ENCODE data around the gene RPS19. TPM values are rescaled to one million over a fixed set of nuclear protein-coding genes. Genes with fewer than 3 reads are reported as not detected.

Gene RPS19
- total RNA-seq, 1 donor from 2014 or later = 3,078 TPM

GRCh38 chr19:41853768-41854167 lies 6.3 kb upstream of the RPS19 start:
- Mint-ChIP-seq H3K36me3 (ENCODE audit: low read depth, unreplicated experiment) (no peaks in the 10 kb centered on the region), H3K4me1 (ENCODE audit: low read depth, unreplicated experiment) (no peaks in the 10 kb centered on the region), H3K27me3 (ENCODE audit: low read depth, unreplicated experiment) (peaks cover 44% of the 10 kb centered on the region), H3K9me3 (ENCODE audit: unreplicated experiment) (no peaks in the 10 kb centered on the region), H3K27ac (ENCODE audit: unreplicated experiment) (no peak overlapping the region), H3K4me3 (ENCODE audit: unreplicated experiment) (no peak overlapping the region)
- H3K9ac ChIP-seq (ENCODE audit: low read length) = no peak overlapping the region
- no peak overlapping the region for H3K27ac ChIP-seq (ENCODE audit: low read depth, low read length)
- H3K27me3 ChIP-seq (ENCODE audit: insufficient read depth, low read length) = peaks cover 34% of the 10 kb centered on the region
- no peak overlapping the region for H2AFZ ChIP-seq (ENCODE audit: low read depth, low read length)
- H3K79me2 ChIP-seq (ENCODE audit: insufficient read depth, low read length) = no peaks in the 10 kb centered on the region
- no peaks in the 10 kb centered on the region for H4K20me1 ChIP-seq (ENCODE audit: insufficient read depth, low read length)
- DNase-seq (ENCODE audit: low read depth) = no peak
- H3K4me1 ChIP-seq (ENCODE audit: insufficient read depth, low read length) = no peaks in the 10 kb centered on the region
- H3K36me3 ChIP-seq (ENCODE audit: insufficient read depth, low read length) = no peaks in the 10 kb centered on the region
- FAIRE-seq = no peak
- no peak overlapping the region for H3K4me2 ChIP-seq (ENCODE audit: low read length)
- H3K4me3 ChIP-seq (ENCODE audit: insufficient read depth, low read depth, low read length) = no peak overlapping the region
- TF ChIP-seq EZH2 (IDR thresholded peaks at IDR 0.05; ENCODE audit: insufficient read depth, low read length) (no peak), CTCF (IDR thresholded peaks at IDR 0.05; ENCODE audit: insufficient read depth, low read depth, low read length) (no peak)
- H3K9me3 ChIP-seq (ENCODE audit: insufficient read depth, low read depth, low read length) = no peaks in the 10 kb centered on the region

- Mint-ChIP-seq H3K9me3 (ENCODE audit: unreplicated experiment) (no peaks in the 10 kb centered on the region), H3K4me3 (ENCODE audit: unreplicated experiment) (peak overlapping the region; percentile 98), H3K27ac (ENCODE audit: unreplicated experiment) (peak overlapping the region; percentile 98), H3K4me1 (ENCODE audit: low read depth, unreplicated experiment) (peaks cover 19% of the 10 kb centered on the region), H3K27me3 (ENCODE audit: low read depth, unreplicated experiment) (peaks cover 9% of the 10 kb centered on the region), H3K36me3 (ENCODE audit: low read depth, unreplicated experiment) (peaks cover 30% of the 10 kb centered on the region)
- DNase-seq (ENCODE audit: low read depth) (no peak), FAIRE-seq (no peak)
- H3K27me3 ChIP-seq (ENCODE audit: insufficient read depth, low read length) = peaks cover 8% of the 10 kb centered on the region
- H3K9ac ChIP-seq (ENCODE audit: low read length) = peak overlapping the region; percentile 67
- H3K4me3 ChIP-seq (ENCODE audit: insufficient read depth, low read depth, low read length) = peak overlapping the region; percentile 30
- no peak overlapping the region for H3K27ac ChIP-seq (ENCODE audit: low read depth, low read length)
- peaks cover 44% of the 10 kb centered on the region for H3K79me2 ChIP-seq (ENCODE audit: insufficient read depth, low read length)
- peak overlapping the region; percentile 97 for H3K4me2 ChIP-seq (ENCODE audit: low read length)
- H2AFZ ChIP-seq (ENCODE audit: low read depth, low read length) = peak overlapping the region; percentile 21
- H4K20me1 ChIP-seq (ENCODE audit: insufficient read depth, low read length) = peaks cover 38% of the 10 kb centered on the region
- peaks cover 31% of the 10 kb centered on the region for H3K36me3 ChIP-seq (ENCODE audit: insufficient read depth, low read length)
- TF ChIP-seq CTCF (IDR thresholded peaks at IDR 0.05; ENCODE audit: insufficient read depth, low read depth, low read length) (no peak), EZH2 (IDR thresholded peaks at IDR 0.05; ENCODE audit: insufficient read depth, low read length) (no peak)
- no peaks in the 10 kb centered on the region for H3K9me3 ChIP-seq (ENCODE audit: insufficient read depth, low read depth, low read length)
- H3K4me1 ChIP-seq (ENCODE audit: insufficient read depth, low read length) = peaks cover 29% of the 10 kb centered on the region
Observed at GRCh38 chr19:41859213-41859617, 840 bp upstream of the RPS19 start.

GRCh38 chr19:41860419-41861115 lies 512 bp downstream of the RPS19 start:
- H3K36me3 ChIP-seq (ENCODE audit: insufficient read depth, low read length) = peaks cover 43% of the 10 kb centered on the region
- H3K27ac ChIP-seq (ENCODE audit: low read depth, low read length) = peak overlapping the region; percentile 94
- Mint-ChIP-seq H3K9me3 (ENCODE audit: unreplicated experiment) (no peaks in the 10 kb centered on the region), H3K27ac (ENCODE audit: unreplicated experiment) (peak overlapping the region; percentile 99), H3K4me1 (ENCODE audit: low read depth, unreplicated experiment) (peaks cover 27% of the 10 kb centered on the region), H3K36me3 (ENCODE audit: low read depth, unreplicated experiment) (peaks cover 37% of the 10 kb centered on the region), H3K4me3 (ENCODE audit: unreplicated experiment) (peak overlapping the region; percentile 99), H3K27me3 (ENCODE audit: low read depth, unreplicated experiment) (peaks cover 2% of the 10 kb centered on the region)
- H3K27me3 ChIP-seq (ENCODE audit: insufficient read depth, low read length) = no peaks in the 10 kb centered on the region
- peaks cover 57% of the 10 kb centered on the region for H3K79me2 ChIP-seq (ENCODE audit: insufficient read depth, low read length)
- H3K4me1 ChIP-seq (ENCODE audit: insufficient read depth, low read length) = peaks cover 32% of the 10 kb centered on the region
- H3K9me3 ChIP-seq (ENCODE audit: insufficient read depth, low read depth, low read length) = no peaks in the 10 kb centered on the region
- H4K20me1 ChIP-seq (ENCODE audit: insufficient read depth, low read length) = peaks cover 51% of the 10 kb centered on the region
- H3K4me2 ChIP-seq (ENCODE audit: low read length) = peak overlapping the region; percentile 97
- H3K4me3 ChIP-seq (ENCODE audit: insufficient read depth, low read depth, low read length) = peak overlapping the region; percentile 96
- H3K9ac ChIP-seq (ENCODE audit: low read length) = peak overlapping the region; percentile 100
- no peak for TF ChIP-seq EZH2 (IDR thresholded peaks at IDR 0.05; ENCODE audit: insufficient read depth, low read length)
- TF ChIP-seq CTCF (IDR thresholded peaks at IDR 0.05; ENCODE audit: insufficient read depth, low read depth, low read length) = no peak
- H2AFZ ChIP-seq (ENCODE audit: low read depth, low read length) = no peak overlapping the region
- DNase-seq (ENCODE audit: low read depth) = no peak
- FAIRE-seq = no peak

All from astrocyte (in vitro differentiated cells and primary cell).